Thoracic aorta (tissue), 2 donors: ENCODE measurements around the gene DACT2. TPM values are rescaled to one million over a fixed set of nuclear protein-coding genes. Genes with fewer than 3 reads are reported as not detected.

Experiments used
- ATAC-seq: fragments of 150-250 bp; one replicate; pipeline ENCODE4 v1.8.0; 2017; ENCODE audit warnings: low read depth; ENCODE audit not compliant: insufficient number of reproducible peaks, low FRiP score
- DNase-seq: peaks from one replicate; pipeline ENCODE4 v3.0.0-alpha.2; 2020; ENCODE audit warnings: low spot score
- H3K27ac ChIP-seq, 2 donors: fragments of 200-600 bp; sonication (generic); 1 replicate in 1 of 2; 2 replicates in 1 of 2; pipeline ENCODE4 v1.5.1; 2016; ENCODE audit warnings: mild to moderate bottlenecking in 2 of 2, moderate library complexity in 2 of 2
- H3K27me3 ChIP-seq: fragments of 200-600 bp; sonication (generic); replicated peaks from 2 replicates; pipeline ENCODE4 v1.6.0; 2016; ENCODE audit warnings: mild to moderate bottlenecking; ENCODE audit not compliant: insufficient read depth
- H3K36me3 ChIP-seq: fragments of 200-600 bp; sonication (generic); one replicate; pipeline ENCODE4 v1.5.1; 2016
- H3K4me1 ChIP-seq, 2 donors: fragments of 200-600 bp; sonication (generic); 1 replicate in 1 of 2; 2 replicates in 1 of 2; pipeline versions ENCODE4 v1.5.1 to v1.6.0; 2016; ENCODE audit warnings: low read depth in 2 of 2, mild to moderate bottlenecking in 1 of 2; ENCODE audit not compliant: control insufficient read depth in 1 of 2
- H3K4me3 ChIP-seq: fragments of 200-600 bp; sonication (generic); 2 replicates; pipeline ENCODE4 v1.5.1; 2016; ENCODE audit warnings: mild to moderate bottlenecking
- H3K9me3 ChIP-seq: fragments of 200-600 bp; sonication (generic); 2 replicates; pipeline ENCODE4 v1.5.1; 2016
- total RNA-seq, 2 donors: library from RNA; depleted of rRNA; stranded (reverse); fragments of >200 nt; gene quantifications; one replicate each; pipeline versions ENCODE4 v1.1.0 to v1.2.3, GENCODE V29; 2016
- TF ChIP-seq, protein P1 (sequence below): fragments of 200-600 bp; sonication (generic); IDR thresholded peaks from one replicate; pipeline ENCODE4 v1.5.1; 2019; ENCODE audit warnings: antibody characterized with exemption

DACT2 gene
- total RNA-seq, 2 donors from 2014 or later: 0.28 to 0.41 TPM

DNA sequence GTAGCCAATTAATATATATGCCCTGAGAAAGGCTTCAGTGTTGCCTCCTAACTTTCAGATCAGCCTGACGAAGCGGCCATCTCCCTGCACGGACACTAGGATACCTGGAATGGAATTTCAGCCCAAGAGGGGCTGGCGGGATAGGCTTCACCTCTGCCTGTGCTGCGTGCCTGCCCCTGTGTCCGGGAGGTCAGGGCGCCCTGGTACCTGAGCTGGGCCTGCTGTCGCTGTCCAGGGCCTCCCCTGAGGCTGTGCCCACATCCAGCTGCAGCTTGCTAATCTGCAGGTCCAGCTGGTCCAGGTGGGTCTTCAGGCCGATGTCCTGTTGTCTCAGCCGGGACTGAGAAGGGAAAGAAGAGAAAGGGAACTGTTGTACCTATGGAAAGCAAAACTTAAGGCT is 8.6 kb downstream of the DACT2 start:
- no peak for DNase-seq
- TF ChIP-seq, protein P1, sequence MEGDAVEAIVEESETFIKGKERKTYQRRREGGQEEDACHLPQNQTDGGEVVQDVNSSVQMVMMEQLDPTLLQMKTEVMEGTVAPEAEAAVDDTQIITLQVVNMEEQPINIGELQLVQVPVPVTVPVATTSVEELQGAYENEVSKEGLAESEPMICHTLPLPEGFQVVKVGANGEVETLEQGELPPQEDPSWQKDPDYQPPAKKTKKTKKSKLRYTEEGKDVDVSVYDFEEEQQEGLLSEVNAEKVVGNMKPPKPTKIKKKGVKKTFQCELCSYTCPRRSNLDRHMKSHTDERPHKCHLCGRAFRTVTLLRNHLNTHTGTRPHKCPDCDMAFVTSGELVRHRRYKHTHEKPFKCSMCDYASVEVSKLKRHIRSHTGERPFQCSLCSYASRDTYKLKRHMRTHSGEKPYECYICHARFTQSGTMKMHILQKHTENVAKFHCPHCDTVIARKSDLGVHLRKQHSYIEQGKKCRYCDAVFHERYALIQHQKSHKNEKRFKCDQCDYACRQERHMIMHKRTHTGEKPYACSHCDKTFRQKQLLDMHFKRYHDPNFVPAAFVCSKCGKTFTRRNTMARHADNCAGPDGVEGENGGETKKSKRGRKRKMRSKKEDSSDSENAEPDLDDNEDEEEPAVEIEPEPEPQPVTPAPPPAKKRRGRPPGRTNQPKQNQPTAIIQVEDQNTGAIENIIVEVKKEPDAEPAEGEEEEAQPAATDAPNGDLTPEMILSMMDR: no peak
- no peak overlapping the region for H3K4me3 ChIP-seq
- H3K27ac ChIP-seq: no peak overlapping the region
- H3K36me3 ChIP-seq: no peaks in the 10 kb centered on the region
- no peaks in the 10 kb centered on the region for H3K9me3 ChIP-seq
- peaks cover 4 to 9% of the 10 kb centered on the region in 2 donors for H3K4me1 ChIP-seq
- no peaks in the 10 kb centered on the region for H3K27me3 ChIP-seq
- ATAC-seq: no peak

DNA sequence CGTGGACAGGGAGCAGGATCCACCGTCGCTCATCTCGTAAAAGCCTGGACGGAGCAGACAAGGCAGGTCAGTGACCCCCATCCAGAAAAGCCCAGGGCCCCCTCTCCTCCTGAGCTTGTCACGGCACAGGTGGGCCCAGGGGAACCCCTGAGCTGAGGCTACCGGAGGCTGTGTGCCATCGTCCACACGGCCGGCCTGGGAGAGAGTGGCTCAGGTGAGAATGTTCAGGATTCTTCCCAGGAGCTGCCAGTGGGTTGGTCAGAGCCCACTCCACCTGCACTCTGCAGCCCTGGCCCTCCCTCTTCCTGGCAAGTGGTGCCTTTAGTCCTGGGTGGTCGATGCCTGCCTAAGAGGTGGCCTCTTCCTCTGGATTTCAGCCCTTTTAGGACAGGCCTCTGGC is 9.2 kb downstream of the DACT2 start:
- Histone ChIP-seq H3K36me3 (no peaks in the 10 kb centered on the region), H3K4me1 (peaks cover 4 to 9% of the 10 kb centered on the region in 2 donors), H3K4me3 (no peak overlapping the region), H3K27me3 (no peaks in the 10 kb centered on the region), H3K27ac (no peak overlapping the region), H3K9me3 (no peaks in the 10 kb centered on the region)
- TF ChIP-seq, protein P1: no peak
- DNase-seq: no peak
- no peak for ATAC-seq

DNA sequence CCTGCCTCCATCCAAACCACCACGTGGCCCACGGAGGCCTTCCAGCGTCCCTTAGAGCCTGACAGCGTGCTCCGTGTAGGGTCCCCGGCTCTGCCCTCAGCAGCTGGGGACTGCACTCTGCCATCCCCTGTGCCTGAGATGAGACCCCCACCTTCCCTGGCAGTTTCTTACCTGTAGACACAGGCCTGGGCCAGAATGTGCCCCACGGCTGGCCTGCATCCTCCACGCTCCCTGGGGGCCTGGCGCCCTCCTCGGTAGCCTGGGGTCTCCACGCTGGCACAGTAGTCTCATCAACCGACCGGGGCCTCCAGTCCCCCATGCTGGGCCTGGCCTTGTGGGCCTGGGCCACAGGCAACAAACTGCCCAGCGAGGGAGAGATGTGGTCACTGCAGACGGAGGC is 9.6 kb downstream of the DACT2 start:
- Histone ChIP-seq H3K27me3 (no peaks in the 10 kb centered on the region), H3K9me3 (no peaks in the 10 kb centered on the region), H3K27ac (no peak overlapping the region), H3K36me3 (no peaks in the 10 kb centered on the region), H3K4me3 (no peak overlapping the region), H3K4me1 (peaks cover 4 to 9% of the 10 kb centered on the region in 2 donors)
- ATAC-seq: no peak
- DNase-seq: no peak
- TF ChIP-seq, protein P1: no peak

DNA sequence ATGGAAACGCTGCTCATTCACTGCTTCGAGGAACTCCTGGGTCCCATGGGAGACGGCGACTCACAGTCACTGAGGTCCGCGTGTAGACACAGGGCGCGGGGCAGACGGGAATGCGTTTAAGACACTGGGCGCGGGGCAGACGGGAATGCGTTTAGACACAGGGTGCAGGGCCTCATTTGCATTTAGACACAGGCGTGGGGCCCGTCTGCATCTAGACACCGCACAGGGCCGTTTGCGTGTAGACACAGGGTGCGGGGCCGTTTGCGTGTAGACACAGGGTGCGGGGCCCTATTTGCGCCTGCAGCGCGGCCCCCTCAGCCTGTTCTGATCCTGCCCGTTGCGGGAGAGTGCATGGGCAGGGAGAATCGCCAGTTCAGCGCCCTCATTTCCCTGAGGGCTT is 10.4 kb downstream of the DACT2 start:
- TF ChIP-seq, protein P1: no peak
- no peaks in the 10 kb centered on the region for H3K27me3 ChIP-seq
- H3K27ac ChIP-seq: no peak overlapping the region
- no peaks in the 10 kb centered on the region for H3K36me3 ChIP-seq
- no peak overlapping the region for H3K4me3 ChIP-seq
- ATAC-seq: no peak
- no peaks in the 10 kb centered on the region for H3K9me3 ChIP-seq
- H3K4me1 ChIP-seq: peaks cover 1% of the 10 kb centered on the region in 2 donors
- no peak for DNase-seq

DNA sequence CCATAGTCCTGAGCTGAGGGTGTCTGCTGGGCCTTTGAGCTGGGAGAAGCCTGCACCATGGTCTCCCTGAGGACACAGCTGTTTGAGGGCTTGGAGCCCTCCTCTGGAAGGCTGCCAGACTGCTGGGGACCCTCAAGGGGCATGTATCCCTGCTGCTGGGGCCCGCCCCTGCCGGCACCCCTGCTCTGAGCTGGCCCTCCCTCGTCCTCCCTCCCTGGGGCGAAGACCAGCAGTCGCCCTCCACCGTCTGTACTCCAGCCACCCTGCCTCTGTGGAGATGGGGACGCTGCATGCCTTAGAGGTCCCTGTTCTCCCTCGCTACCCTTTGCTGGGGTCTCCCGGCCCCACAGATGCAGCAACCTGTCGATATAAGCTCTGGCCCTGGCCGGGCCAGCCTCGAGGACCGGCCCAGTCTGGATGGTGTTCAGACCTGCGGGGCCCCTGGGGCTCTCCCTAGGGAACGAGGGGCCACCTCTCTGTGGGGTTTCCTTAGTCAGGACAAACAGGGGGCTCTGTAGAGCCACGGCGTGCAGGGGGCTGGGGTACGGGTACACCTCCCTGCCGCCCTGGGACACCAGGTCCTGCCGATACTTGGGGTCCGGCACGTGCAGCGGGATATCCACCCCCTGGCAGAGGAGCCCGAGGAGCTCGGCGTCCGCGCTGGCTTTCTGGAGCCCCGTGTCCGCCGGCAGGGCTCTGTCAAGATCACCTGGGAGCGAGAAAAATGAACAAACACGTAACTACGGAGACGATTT is 11.0 kb downstream of the DACT2 start:
- H3K27ac ChIP-seq: no peak overlapping the region
- TF ChIP-seq, protein P1: no peak
- no peak for ATAC-seq
- no peak overlapping the region for H3K4me3 ChIP-seq
- DNase-seq: no peak
- no peaks in the 10 kb centered on the region for H3K27me3 ChIP-seq
- H3K36me3 ChIP-seq: no peaks in the 10 kb centered on the region
- no peaks in the 10 kb centered on the region for H3K4me1 ChIP-seq
- no peaks in the 10 kb centered on the region for H3K9me3 ChIP-seq
